NCI-H2171 treated with DMSO at 0.1 percent for 48 hours (cell line): Measurements from ENCODE around the gene DMRTB1.
A peak's percentile ranks its signal among the peaks of the same experiment; 100 is the strongest.

ENCODE experiments used
- DNase-seq: peaks from one replicate; lab custom pipeline; 2025; lab: John Stamatoyannopoulos, UW

DMRTB1 gene

DNA sequence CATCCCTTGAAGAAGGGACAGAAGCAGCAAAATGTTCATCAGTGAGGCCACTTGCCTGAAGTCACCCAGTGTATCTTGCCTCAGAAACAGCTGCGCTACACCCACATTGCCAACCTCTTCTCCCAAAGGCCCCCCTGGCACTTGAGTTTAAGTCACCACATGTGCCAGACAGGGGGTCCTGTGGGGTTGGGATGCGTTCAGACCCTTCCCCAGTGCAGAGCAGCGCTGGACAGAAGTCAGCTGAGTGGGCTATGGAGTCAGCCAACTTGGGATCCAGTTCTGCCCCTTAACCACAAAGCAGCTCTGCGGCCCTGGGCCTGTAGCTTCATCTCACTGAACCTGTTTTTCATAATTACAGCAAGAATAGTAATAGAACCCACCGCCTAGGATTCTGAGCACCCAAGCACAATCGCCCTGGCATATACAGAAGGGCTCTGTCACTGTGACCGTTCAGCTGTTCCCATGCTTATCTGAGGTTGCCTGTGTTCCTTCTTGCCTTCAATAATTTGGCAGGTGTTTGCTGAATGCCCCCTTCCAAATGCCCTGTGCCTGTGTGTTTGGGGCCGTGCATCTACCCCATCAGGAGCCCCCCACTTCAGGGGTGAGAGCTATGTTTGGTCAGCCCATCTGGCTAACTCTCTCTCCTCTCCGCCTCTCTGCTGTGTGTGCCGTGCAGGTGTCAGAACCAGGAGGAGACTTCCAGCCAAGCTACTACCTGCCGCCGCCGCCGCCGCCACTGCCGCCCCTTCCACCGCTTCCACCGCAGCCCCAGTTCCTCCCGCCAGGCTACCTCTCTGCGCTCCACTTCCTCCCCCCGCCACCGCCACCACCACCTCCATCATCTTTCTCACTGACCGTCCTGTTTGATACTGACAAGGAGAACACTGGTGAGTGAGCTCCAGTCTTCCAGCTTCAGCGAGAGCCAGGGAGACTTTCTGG, 5.0 kb downstream of the DMRTB1 start:
- no peak for DNase-seq

DNA sequence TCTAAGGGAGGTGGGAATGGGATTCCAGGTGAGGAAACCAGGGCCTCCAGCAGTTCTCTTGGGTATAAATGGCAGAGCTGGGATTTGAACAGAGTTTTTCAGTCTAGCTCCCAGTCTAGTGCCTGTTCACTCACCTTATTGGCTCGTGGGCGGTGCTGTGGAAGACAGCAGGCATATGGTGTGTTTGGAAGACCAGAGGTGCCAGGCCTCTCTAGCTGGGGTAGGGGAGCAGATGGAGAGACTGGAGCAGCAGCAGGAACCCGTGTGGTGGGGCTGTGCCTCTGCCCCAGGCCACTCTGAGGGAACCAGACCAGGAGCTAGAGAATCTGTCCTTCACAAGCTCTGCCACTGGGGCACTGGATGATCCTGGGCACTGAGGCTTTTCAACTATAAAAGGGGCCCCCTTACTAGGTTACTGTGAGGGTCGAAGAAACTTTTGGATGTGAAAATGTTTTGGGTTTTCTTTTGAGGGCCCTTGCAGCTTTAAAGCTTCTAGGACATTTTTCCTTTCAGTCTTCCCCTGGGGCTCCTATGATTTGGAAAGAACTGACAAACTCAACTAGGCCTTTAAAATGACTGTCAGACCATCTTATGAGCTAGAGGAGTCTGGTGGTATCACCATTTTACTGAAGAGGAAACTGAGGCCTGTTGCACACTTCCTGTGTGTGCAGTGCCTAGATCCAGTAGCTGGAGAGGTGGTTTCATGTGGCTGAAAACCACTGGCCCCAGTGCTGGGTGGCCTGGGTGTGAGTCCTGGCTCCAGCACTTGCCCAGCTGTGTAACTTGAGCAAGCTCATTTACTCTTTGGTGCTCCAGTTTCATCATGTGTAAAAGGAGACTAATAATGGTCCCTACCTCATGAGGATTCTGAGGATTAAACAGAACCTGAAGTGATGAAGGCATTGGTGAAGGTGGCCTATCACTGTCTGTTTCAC, 6.1 kb downstream of the DMRTB1 start:
- peak; percentile 88 for DNase-seq

DNA sequence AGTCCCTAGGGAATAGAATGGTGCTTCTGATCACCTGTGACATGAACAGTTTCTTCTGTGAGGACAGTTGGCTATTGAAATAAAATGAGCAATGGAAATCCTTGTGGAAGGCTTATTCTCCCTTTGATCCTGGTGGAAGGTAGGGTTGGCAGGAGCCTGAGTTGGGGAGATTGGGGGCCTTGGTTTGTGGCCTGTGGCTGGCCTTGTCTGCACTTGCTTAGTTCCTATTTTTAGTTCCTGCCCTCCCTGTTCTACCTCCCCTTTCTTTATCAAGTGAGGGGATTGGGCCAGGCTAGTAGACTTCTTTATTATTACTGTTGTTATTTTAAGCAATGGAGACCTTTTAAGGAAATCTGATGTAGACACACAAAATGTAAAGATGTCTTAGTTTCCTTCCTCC, 8.2 kb downstream of the DMRTB1 start:
- no peak for DNase-seq

DNA sequence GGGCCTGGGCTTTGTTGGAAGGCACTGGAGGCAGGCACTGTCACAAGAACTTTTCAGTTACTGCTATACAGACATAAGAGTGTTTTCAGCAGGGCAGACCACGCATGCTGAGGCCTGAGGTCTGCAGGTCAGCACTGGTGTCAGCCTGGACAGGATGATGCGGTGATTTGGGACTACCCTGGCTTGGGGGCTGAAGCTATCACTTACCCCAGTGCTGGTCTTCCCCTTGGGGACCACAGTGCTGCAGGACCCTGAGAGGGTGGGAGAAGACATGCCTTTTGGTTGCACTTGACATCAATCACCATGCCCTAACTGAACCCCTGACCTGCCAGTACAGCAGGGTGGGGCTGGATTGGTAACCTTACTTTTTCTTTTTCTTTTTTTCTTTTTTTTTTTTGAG, 9.2 kb downstream of the DMRTB1 start:
- no peak for DNase-seq

DNA sequence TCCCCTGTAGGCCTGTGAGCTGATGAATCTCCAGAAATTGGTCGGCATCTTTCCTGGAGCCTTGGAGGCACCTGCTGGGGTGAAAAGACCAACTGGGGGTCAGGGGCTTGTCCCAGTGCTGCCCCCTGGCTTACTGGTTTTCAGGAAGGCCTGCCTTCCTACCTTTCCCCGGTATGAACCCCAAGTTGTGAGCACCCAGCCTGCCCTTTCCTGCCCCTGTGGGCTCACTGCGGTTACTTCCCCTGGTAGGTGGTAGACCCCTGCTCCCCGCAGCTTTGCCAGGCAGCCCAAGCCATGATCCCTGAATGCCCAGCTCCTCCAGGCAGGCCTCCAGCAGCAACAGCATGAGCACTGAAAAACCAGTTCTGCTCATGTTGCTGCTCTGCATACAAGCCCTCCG, 10.2 kb downstream of the DMRTB1 start:
- no peak for DNase-seq

DNA sequence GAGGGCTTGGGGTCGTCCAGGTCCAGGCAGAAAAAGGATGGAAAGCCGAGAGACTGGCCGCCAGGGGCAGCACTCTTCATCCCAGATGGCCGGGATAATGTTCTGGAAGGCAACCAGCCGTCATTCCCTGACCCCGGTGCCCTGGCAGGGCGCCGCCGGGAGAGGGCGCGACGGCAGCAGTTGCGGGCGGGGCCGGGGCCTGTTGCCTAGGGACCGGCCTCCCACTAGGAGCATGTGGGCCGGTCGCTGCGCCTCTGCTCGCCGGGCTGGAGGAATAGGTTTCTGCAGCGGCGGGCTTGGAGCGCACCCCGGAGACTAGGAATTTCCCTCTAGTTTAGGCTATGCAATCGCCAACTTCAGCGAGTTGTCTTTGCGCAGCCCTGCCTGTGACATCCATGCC, 11.0 kb downstream of the DMRTB1 start:
- DNase-seq, result no peak

DNA sequence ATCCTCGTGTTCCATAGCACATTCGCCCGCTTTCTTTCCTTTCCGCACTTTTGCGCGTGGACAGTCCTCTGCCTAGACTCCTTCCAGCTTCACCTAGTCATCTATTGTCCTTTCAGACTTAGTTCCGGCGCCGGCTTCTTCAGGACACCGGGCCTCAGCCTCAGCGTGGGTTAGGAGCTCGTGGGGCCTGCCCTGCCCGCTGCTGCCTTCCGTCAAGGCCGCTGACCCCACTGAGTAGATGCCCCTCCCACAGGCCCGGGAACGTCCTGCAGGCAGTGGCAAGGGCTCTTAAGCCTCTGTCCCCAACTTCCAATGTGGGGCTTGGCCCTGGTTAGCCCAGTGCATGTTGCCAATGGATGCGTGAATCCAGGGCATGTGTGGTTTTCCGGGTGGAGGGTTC, 11.4 kb downstream of the DMRTB1 start:
- DNase-seq, result no peak

DNA sequence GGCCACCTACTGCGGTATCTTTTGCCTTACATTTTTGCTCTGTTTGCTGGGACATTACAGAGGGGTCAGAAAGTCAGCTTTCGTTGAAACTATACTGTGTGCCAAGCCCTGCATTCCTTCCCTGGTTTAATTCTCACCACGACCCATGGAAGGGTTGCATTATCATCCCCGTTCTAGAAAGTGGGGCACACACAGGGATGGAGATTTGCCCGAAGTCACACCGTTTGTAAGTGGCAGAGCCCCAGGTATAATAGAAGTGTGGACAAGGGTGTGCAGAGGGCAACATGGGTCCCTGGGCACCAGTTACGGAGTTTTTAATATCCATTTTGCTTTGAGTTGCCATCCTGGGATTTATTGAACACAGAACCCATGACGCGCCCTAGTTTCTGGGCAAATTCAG, 11.8 kb downstream of the DMRTB1 start:
- DNase-seq, result no peak

DNA sequence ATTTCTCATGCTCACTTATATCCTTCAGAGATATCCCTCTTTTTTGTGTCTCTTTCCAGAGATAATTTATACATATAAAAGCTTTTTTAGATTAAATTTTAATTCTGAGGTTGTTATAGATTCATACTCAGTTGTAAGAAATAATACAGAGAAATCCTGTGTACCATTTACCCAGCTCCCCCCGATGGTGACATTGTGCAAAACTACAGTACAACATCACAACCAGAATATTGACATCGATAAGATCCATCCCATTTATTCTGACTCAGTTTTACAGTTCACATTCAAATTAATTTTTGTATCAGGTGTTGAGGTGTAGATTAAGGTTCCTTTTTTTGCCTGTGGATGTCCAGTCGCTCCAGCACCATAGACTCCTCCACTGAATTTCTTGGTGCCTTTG, 14.3 kb downstream of the DMRTB1 start:
- peak; percentile 21 for DNase-seq

DNA sequence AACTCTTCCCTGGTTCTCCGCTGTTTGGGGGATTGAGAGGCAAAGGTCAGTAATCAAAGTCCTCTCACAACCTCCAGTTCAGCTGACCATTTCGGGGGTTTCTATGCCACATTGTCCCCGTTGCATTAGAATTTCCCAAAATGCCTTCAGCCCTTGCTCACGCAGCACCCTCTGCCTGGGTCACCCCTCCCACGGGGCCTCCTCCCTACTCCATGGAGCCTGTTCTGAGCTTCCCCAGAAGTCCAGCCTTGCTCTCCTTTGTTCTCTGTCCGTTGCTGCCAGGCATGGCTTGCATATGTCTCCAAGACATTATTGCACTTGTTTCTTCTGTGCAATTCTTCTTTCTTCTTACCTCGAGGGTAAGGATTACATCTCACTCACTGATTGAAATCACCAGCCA, 16.5 kb downstream of the DMRTB1 start:
- DNase-seq, result no peak

DNA sequence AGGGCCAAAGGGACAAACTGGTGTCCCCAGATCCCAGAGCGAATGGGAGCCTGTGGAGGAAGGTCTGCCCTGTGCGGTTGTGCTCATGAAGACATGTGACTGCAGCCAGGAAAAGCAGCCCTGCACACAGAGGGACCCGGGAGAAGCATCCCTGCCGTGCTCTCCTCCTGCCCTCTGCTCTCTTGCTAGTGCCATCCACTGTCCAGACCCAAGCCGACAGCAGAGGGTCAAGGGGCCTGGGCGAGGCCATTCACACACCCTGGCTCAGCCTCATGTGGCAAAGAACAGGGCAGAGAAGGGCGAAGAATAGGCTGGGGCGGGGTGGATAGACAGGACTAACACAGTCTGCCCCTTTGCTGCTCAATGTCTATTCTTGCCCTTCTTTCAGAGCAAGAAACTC, 17.4 kb downstream of the DMRTB1 start:
- no peak for DNase-seq

DNA sequence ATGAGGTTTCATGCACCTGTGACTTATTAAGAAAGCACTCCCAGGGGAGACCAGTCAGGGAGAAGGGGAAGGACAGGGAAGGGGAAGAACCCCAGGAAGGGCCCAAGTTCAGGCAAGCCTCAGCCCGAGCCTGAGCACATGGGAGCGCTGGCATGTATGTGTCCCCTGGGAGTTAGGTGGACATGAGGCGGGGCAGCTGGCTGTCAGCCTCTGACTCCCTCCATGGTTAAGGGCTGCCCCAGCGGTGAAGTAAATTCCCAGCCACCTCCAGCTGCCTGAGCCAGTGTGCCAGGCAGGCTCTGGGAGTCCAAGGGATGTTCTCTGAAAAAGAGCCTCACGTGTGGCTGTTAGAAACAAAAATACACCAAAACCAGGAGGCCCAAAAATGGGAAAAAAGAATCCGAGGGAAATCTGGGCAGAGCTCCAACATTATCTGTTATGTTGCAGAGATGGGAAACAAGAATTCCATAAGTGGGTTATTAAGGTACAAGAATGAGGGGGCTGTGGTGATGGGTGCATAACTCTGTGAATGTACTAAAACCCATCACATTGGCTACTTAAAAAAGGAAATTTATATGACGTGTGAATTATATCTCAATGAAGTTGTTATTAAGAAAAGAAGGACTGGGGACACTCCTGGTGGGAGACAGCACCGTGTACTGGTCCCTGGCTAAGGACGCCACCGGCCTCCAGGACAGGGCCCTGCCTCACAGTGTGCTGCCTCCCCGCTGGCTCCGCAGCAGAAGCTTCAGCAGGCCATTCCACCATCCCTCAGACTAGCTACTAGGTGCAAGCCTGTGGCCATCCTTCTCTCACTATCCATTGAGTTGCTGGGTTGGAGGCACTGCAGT, 18.7 kb downstream of the DMRTB1 start:
- peak; percentile 76 for DNase-seq

DNA sequence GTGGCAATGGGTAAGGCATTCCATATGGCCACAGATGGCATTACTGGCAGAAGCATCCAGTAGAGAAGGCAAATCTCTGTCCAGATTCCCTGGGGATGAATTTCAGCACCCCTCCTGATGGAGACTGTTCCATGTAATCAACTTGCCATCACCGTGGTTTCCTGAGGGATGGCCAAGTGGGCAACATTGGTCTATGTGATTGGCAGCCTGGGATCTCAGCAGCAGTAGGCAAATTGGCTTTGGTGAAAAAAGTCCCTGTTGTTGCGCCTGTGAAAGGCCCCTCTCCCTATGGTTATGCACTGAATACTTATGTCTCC, 19.3 kb downstream of the DMRTB1 start:
- DNase-seq, result peak; percentile 76

DNA sequence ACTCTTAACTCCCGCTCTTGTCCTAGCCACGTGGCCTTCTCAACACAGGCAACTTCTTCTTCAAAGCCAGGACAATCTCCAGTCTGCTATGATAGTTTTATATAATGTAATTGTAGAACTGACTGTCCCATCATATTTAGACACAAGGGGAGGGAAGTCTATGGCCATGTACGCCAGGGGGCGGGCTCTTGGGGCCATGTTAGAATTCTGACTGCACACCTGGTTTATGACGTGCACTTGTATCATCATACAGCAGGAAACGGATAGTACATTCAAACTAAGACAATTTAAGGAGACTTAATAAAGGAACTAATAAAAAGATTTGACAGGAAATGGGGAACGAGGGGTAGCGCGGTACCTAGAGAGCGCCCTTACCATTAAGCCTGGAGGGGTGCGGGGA, 21.5 kb downstream of the DMRTB1 start:
- no peak for DNase-seq

DNA sequence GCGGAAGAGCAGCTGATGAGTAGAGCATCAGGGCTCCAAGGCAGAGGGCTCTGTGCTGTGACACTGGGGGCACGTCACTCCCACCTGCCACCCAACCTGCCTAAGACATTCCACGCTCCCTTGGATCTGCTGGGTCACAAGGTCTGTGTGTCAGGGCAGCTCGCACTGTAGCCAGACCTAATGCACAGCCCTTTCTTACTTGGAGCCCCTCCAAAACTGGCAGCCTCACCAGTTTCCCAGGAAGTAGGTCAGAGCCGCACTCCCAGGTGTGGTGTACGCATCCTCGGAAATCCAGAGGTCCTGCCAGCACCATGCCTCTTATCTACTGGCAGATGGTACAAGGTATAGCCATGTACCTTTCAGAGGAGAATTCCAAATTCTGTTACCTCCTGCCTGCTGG, 22.3 kb downstream of the DMRTB1 start:
- no peak for DNase-seq

DNA sequence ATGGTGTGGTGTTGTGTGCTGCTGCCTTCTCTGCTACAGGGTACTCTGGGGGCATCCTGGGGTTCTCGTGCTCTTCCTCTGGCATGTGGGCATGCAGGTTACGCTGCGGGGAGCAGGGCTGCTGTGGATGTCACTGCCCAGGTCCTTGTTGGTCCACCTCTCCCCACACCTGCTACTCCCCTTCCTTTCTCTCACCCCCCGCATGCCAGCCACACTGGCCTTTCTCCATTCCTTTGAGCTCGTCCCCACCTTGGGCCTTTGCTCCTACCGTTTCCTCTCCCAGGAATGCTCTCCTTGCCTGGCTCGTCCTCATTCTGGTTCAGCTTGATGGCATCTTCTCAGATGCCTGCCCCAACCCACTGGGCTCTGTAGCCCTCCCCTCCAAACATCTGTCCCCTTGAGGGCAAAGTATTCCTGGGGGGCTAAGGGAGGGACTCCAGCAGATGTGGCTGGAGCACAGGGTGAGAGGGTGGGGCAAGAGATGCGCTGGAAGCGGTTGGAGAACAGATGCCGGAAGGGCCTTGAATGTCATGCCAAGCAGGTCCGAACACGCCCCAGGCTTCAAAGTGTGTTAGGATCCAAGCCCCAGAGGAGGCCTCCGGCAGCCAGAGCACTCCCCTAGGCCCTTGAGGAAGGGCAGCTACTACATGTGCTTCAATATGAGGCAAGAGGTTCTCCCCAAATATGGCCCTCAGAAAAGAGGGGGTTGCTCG, 23.4 kb downstream of the DMRTB1 start:
- peak; percentile 86 for DNase-seq

DNA sequence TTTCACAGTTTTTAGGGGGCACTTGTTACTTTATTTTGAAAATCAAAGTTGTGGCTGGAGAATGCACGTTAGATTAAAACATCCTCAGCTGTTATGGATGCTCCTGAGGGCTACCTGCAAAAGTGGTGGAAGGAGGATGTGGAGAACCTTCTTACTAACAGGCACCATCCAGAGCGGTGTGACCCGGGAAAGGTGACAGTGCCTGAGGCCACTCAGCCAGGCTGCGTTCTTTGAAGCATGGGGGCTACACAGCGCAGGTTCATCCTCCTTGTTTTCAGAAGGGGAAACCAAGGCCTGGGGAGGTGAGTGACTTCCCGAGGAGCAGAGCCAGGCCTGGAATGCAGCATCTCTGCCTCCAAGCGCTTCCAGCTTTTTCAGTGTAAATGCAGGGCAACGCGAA, 24.0 kb downstream of the DMRTB1 start:
- no peak for DNase-seq

DNA sequence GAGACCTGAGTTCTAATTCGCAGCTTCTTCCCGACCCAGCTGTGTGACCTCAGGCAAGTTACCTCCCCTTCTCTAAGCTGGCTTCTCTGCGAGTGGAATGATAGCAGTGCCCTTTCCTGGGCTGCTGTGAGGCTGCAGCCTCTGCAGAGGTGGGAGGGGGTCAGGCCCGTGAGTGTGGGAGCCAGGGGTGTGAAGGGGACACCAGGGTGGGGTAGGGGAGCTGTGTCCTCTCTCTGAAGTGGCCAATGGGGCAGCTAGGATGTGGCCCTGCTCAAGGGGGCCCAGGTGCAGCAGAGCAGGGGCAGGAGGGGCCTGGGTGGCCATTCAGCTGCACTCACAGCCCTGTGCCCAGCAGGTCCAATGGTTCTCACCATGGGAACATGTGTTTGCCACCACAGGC, 24.5 kb downstream of the DMRTB1 start:
- no peak for DNase-seq

DNA sequence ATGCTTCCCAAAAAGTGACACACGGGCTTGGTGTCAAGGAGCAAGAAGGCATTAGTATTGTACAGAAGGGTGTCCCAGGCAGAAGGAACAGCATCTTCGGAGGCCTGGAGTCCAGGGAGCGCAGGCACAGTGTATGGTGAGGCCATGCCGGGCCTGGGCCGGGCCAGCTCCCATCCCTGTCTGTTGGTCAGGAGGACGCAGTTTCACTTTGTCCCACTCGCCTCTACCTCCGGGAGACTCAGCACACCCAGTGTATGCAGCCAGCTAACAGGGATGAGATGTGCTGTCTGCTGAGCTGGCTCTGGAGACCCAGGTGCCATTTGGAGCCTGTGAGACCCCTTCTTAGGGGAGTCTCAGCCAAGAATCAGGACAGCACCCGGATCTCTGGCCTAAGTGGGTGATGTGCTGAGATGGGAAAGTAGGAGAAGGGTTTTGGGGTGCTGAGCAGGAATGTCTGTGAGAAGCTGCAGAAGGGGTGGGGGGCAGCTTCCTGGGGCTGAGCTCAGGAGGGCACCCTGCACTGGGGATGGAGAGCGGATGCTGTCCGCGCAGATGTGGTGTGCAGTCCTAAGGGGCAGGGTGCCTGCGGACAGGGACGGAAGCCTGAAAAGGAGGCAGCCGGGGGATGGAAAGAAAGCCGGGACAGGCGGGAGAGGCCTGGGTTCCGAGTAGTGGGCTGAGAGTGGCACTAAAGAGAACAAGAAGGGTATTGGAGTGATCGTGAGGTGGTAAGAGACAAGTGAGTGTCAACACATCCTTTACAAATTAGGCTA, 25.7 kb downstream of the DMRTB1 start:
- no peak for DNase-seq

DNA sequence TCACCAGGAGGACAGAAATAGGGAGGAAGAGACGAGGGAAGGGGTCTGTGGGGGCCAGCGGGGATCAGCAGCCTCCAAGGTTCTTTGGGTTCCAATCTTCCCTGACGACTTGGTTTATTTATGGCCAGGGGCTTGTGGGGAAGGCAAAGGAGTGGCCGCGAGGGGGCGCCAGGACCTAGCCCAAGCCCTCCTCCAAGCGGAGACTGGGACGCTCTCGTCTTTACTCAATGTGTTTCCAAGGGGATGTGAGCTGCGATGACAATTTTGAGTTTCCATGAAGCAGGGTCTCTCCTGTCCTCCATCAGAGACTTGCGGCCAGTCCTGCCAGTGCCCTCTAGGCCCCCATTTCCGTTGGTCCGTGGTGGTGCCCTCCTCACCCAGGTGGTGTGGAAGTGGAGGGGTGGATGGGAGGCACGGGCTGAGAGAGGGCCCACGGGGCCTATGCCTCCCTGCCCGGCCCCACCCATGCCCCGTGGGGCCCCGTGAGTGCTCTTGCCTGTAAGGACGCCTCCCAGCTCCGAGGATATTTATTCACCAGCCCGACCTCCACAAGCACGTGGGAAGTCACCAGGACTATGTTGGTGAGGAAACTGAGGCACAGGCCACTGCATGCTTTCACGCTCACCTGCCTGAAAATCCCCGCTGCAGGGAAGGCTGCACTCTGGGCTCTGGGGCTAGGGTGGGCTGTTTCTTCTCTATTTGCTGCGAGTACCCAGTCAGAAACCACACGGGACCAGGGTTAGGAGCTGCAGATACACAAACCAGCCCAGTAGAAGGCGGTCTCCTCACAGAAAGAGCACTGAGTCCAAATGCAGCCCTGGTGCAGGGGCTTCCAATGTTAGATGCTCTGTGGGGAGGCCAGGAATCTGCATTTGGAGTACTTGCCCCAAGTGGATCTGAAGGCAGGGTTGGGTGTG, 26.5 kb downstream of the DMRTB1 start:
- peak; percentile 91 for DNase-seq
